Loucy (cell line): ENCODE data around the gene ZNF319.

Experiments
- H2AFZ ChIP-seq: fragments of 200-600 bp; sonication (generic); 2 replicates; pipeline ENCODE4 v1.6.0; 2016; ENCODE audit warnings: antibody characterized with exemption, mild to moderate bottlenecking, low read length, moderate library complexity
- H3F3A ChIP-seq: fragments of 200-600 bp; 2 replicates; pipeline ENCODE4 v1.6.0; 2016; ENCODE audit warnings: antibody characterized with exemption, low read depth, mild to moderate bottlenecking
- H3K27me3 ChIP-seq: fragments of 200-600 bp; sonication (generic); 2 replicates; pipeline ENCODE4 v1.6.1; 2014; ENCODE audit warnings: low read length, mild to moderate bottlenecking; ENCODE audit not compliant: insufficient read depth, poor library complexity, severe bottlenecking
- H3K36me3 ChIP-seq: fragments of 200-600 bp; sonication (generic); 2 replicates; pipeline ENCODE4 v1.6.1; 2016; ENCODE audit warnings: low read length; ENCODE audit not compliant: insufficient read depth
- H3K4me1 ChIP-seq: fragments of 200-600 bp; sonication (generic); 2 replicates; pipeline ENCODE4 v1.5.1; 2014; ENCODE audit warnings: low read length, mild to moderate bottlenecking; ENCODE audit not compliant: insufficient read depth, poor library complexity, severe bottlenecking
- H3K4me2 ChIP-seq: fragments of 200-600 bp; sonication (generic); 2 replicates; pipeline ENCODE4 v1.6.0; 2014; ENCODE audit warnings: antibody characterized with exemption, low read length, low read depth, mild to moderate bottlenecking; ENCODE audit not compliant: poor library complexity, severe bottlenecking
- H3K4me3 ChIP-seq: fragments of 200-600 bp; sonication (generic); 2 replicates; pipeline ENCODE4 v1.5.1; 2014; ENCODE audit warnings: low read length, mild to moderate bottlenecking, mixed read lengths; ENCODE audit not compliant: poor library complexity, severe bottlenecking
- H3K79me2 ChIP-seq: fragments of 200-600 bp; sonication (generic); 2 replicates; pipeline ENCODE4 v1.6.1; 2014; ENCODE audit warnings: low read length; ENCODE audit not compliant: insufficient read depth
- H3K9ac ChIP-seq: fragments of 200-600 bp; sonication (generic); 2 replicates; pipeline ENCODE4 v1.6.0; 2014; ENCODE audit warnings: mild to moderate bottlenecking, low read depth, low read length, moderate library complexity; ENCODE audit not compliant: poor library complexity, severe bottlenecking
- H3K9me2 ChIP-seq: fragments of 200-600 bp; sonication (generic); replicated peaks from 2 replicates; pipeline ENCODE4 v1.6.1; 2016; ENCODE audit warnings: low read depth, low read length, mixed read lengths
- H3K9me3 ChIP-seq: fragments of 200-600 bp; sonication (generic); 2 replicates; pipeline ENCODE4 v1.6.1; 2014; ENCODE audit warnings: mild to moderate bottlenecking, antibody characterized with exemption, low read length, low read depth; ENCODE audit not compliant: insufficient read depth
- H4K20me1 ChIP-seq: fragments of 200-600 bp; sonication (generic); 2 replicates; pipeline ENCODE4 v1.6.0; 2014; ENCODE audit warnings: antibody characterized with exemption, low read length, mild to moderate bottlenecking; ENCODE audit not compliant: insufficient read depth, poor library complexity, severe bottlenecking
- CTCF ChIP-seq: fragments of 200-600 bp; sonication (generic); conservative IDR thresholded peaks from 2 replicates; pipeline ENCODE4 v1.5.1; 2014; ENCODE audit warnings: mild to moderate bottlenecking, antibody characterized with exemption, low read length
- EZH2phosphoT487 ChIP-seq: fragments of 200-600 bp; IDR thresholded peaks from 2 replicates; pipeline ENCODE4 v1.6.1; 2018; ENCODE audit warnings: antibody characterized with exemption, mild to moderate bottlenecking, moderate library complexity, borderline replicate concordance

ZNF319 gene

DNA sequence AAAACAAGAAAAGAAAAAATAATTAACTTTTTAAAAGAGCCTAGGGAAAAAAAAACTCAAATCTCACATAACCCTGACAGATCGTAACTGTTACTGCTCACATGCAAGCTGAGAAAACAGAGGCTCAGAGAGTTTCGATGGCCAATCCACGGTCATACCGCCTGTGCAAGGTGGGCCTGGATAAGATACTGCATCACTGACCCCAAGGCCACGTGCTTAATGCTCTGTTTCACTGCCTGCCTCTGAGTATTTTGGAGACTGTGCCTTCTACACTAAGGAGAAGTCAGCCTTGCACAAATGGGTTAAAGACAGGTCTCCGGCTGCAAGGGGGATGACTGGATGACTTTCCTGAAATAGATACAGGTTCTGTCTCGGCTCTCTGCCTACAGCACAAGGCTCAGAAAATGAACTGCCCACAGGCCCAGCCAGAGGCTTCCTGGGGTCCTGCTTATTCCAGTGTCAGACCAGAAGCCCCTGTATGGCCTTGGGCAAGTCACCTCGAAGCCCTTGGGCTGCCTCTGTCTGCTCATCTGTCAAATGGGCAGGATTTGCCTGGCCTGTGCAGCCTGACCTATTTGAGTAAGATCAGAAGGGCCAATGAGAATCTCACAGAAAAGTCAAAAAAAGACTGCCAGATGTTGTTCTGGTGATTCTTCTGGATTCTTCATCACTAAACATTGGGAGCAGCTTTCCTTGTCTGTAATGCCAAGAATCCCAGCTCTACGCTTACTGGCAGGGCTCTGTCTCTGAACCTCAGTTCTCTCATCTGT lies 55.3 kb downstream of the ZNF319 start:
- Histone ChIP-seq H3K9ac (no peak overlapping the region), H3K27me3 (no peaks in the 10 kb centered on the region), H3K9me3 (no peaks in the 10 kb centered on the region), H2AFZ (no peak overlapping the region), H3K4me3 (no peak overlapping the region), H3K36me3 (no peaks in the 10 kb centered on the region), H4K20me1 (no peaks in the 10 kb centered on the region), H3K79me2 (no peaks in the 10 kb centered on the region), H3K4me2 (no peak overlapping the region), H3K4me1 (no peaks in the 10 kb centered on the region), H3K9me2 (no peaks in the 10 kb centered on the region), H3F3A (no peaks in the 10 kb centered on the region)
- TF ChIP-seq EZH2phosphoT487 (no peak), CTCF (no peak)
